Activated CD4-positive, alpha-beta T cell treated with anti-CD3 and anti-CD28 coated beads, Interleukin-2, amount 10 ng/mL, durations not matched to agents 24 days and 14 days (primary cell): Measurements from ENCODE around the gene ZCWPW1. TPM values are rescaled to one million over a fixed set of nuclear protein-coding genes. Genes with fewer than 3 reads are reported as not detected.
"Not testable (repeated sequence)": the region's sequence is repeated elsewhere in the genome, so short reads cannot be mapped to it uniquely, and the experiment has no call there.

Experiments
- DNase-seq: peaks from one replicate; pipeline ENCODE4 v3.0.0; 2022
- H3K27ac Mint-ChIP-seq: one replicate; pipeline ENCODE4 v1.8.0; 2022; ENCODE audit warnings: mild to moderate bottlenecking, mixed read lengths
- H3K27me3 Mint-ChIP-seq: one replicate; pipeline ENCODE4 v1.8.0; 2022; ENCODE audit warnings: mixed read lengths
- H3K36me3 Mint-ChIP-seq: one replicate; pipeline ENCODE4 v1.8.0; 2022; ENCODE audit warnings: low read depth, mild to moderate bottlenecking, mixed read lengths
- H3K4me1 Mint-ChIP-seq: one replicate; pipeline ENCODE4 v1.8.0; 2021; ENCODE audit warnings: mixed read lengths
- H3K4me3 Mint-ChIP-seq: one replicate; pipeline ENCODE4 v1.8.0; 2022; ENCODE audit warnings: mild to moderate bottlenecking, moderate library complexity, mixed read lengths
- H3K9me3 Mint-ChIP-seq: one replicate; pipeline ENCODE4 v1.8.0; 2021; ENCODE audit warnings: mixed read lengths
- intact Hi-C: fragments of 100-400 bp; cut with micrococcal nuclease; formaldehyde crosslinking; loops from one replicate; pipeline ENCODE4 v1.15.1; 2023
- total RNA-seq: library from RNA; stranded (reverse); gene quantifications from 2 replicates; pipeline ENCODE4 v1.2.3, GENCODE V29; 2022

Gene ZCWPW1
- total RNA-seq, 1 donor from 2014 or later, result 2.6 TPM

DNA sequence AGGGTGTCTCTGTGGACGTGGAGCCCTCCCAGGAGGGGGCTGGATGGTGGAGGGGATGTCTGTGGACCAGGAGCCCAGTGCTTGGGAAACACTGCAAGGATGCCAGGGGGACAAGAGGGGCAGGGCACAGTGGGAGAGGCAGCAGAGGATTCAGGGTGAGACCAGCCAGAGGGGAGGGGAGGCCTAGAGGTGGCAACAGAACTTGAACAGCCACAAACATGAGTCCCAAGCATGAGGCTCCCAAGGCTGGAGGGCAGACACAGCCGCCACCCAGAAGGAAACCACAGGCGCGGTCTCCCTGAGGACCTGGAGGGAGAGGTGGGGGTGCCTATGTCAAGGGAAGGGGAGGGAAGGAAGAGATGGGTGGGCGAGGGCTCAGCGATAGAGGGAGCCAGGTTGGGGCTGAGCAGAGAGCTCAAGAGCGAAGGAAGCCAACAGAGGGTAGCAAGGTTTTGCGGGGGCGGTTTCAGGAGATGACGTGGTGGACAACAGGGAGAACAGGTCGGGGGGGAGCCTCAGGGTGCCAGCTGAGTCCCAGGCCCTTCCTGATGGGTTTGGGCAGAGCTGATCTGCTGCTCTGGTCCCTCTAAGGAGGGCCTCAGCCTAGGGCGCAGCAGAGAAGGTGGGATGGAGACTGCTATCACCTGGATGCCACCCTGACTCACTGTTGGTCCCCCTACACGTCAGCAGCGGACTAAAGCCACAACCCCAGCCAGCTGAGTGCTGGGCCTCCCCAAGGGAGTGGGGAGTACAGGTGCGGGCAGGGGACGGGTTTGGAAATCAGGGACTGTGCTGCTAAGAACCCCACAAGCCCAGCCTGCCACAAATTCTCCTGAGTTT, 61.9 kb downstream of the ZCWPW1 start:
- intact Hi-C loops, result no loop called here
- peaks cover 54% of the 10 kb centered on the region for H3K36me3 Mint-ChIP-seq
- no peak overlapping the region for H3K4me3 Mint-ChIP-seq
- no peaks in the 10 kb centered on the region for H3K27me3 Mint-ChIP-seq
- H3K27ac Mint-ChIP-seq, result peak overlapping the region; percentile 85
- peaks cover 4% of the 10 kb centered on the region for H3K9me3 Mint-ChIP-seq
- H3K4me1 Mint-ChIP-seq, result peaks cover 29% of the 10 kb centered on the region
- no peak for DNase-seq

- H3K27ac Mint-ChIP-seq, result peak overlapping the region; percentile 85
- H3K36me3 Mint-ChIP-seq, result peaks cover 59% of the 10 kb centered on the region
- H3K4me3 Mint-ChIP-seq, H3K27me3 Mint-ChIP-seq, DNase-seq, H3K9me3 Mint-ChIP-seq, intact Hi-C loops: not testable (repeated sequence)
- H3K4me1 Mint-ChIP-seq, result peaks cover 25% of the 10 kb centered on the region
Observed at GRCh38 chr7:100365998-100366367, 62.5 kb downstream of the ZCWPW1 start.

- intact Hi-C loops, result loop anchor here (5.0 kb wide), 1 partner anchor 33 kb away; no protein-coding TSS in a partner anchor
- H3K9me3 Mint-ChIP-seq, result peaks cover 4% of the 10 kb centered on the region
- DNase-seq, result no peak
- H3K4me1 Mint-ChIP-seq, result peaks cover 25% of the 10 kb centered on the region
- peaks cover 69% of the 10 kb centered on the region for H3K36me3 Mint-ChIP-seq
- H3K27me3 Mint-ChIP-seq, result no peaks in the 10 kb centered on the region
- H3K4me3 Mint-ChIP-seq, result no peak overlapping the region
- H3K27ac Mint-ChIP-seq, result peak overlapping the region; percentile 4
Observed at GRCh38 chr7:100364480-100364879, 64.0 kb downstream of the ZCWPW1 start.

DNA sequence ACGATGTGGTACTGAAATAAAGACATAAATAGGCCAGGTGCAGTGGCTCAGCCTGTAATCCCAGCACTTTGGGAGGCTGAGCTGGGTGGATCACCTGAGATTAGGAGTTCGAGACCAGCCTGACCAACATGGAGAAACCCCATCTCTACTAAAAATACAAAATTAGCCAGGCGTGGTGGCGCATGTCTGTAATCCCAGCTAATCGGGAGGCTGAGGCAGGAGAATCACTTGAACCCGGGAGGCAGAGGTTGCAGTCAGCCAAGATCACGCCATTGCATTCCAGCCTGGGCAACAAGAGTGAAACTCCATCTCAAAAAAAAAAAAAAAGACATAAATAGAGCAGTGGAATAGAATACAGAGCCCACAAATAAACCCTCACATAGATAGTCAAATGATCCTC, 64.7 kb downstream of the ZCWPW1 start:
- H3K4me3 Mint-ChIP-seq, H3K27me3 Mint-ChIP-seq, DNase-seq, H3K9me3 Mint-ChIP-seq, H3K27ac Mint-ChIP-seq: not testable (repeated sequence)
- H3K4me1 Mint-ChIP-seq, result peaks cover 25% of the 10 kb centered on the region
- peaks cover 76% of the 10 kb centered on the region for H3K36me3 Mint-ChIP-seq
- intact Hi-C loops, result loop anchor here (5.0 kb wide), 1 partner anchor 34 kb away; no protein-coding TSS in a partner anchor

DNA sequence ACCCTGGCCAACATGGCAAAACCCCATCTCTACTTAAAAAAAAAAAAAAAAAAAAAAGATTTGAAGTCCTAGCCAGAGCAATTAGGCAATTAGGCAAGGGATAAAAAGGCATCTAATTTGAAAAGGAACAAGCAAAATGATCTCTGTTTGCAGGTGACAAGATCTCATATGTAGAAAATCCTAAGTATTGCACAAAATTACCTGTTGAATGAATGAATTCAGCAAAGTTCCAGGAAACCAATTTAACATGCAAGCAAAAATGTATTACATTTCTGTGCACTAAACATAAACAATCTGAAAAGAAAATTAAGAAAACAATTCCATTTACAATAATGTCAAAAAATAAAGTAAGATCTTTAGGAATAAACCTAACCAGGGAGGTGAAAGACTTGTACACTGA, 65.4 kb downstream of the ZCWPW1 start:
- peaks cover 4% of the 10 kb centered on the region for H3K9me3 Mint-ChIP-seq
- no peak for DNase-seq
- intact Hi-C loops, result loop anchor here (5.0 kb wide), 1 partner anchor 34 kb away; no protein-coding TSS in a partner anchor
- peaks cover 80% of the 10 kb centered on the region for H3K36me3 Mint-ChIP-seq
- H3K4me3 Mint-ChIP-seq, result no peak overlapping the region
- peaks cover 25% of the 10 kb centered on the region for H3K4me1 Mint-ChIP-seq
- H3K27me3 Mint-ChIP-seq, result no peaks in the 10 kb centered on the region
- no peak overlapping the region for H3K27ac Mint-ChIP-seq

DNA sequence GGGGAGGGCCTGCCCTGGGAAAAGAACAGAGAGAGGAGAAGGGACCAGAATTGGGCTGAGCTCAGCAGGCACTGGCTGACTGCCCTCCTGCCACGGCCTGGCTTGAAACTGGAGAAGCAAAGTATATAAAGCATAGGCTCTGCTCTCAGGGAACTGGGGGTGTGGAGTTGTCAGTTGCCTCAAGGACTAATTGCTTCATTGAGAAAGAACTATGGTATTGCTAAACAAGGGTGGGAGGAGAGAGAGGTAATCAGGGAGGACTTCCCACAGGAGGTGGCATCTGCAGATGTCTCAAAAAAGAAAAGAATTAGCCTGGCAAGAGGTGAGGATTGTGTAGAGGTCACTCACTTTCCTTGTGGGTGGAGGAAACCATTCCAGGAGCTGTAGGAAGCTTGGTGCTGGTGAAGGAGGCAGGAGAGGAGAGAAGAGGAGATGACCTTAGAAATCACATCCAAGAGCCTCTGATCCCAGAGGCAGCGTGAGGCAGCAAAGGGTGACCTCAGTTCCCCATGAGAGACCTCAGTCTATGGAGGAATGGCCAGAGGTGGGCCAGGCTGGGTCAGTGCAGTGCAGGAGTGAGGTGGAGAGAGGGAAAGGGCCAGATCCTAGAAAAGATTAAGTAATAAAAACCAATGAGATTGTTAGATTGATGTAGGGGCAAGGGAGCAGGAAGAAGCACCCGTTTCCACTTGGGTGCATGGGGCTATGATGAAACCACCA, 68.2 kb downstream of the ZCWPW1 start:
- no peak overlapping the region for H3K4me3 Mint-ChIP-seq
- H3K27ac Mint-ChIP-seq, result no peak overlapping the region
- H3K9me3 Mint-ChIP-seq, result peaks cover 4% of the 10 kb centered on the region
- H3K36me3 Mint-ChIP-seq, result peaks cover 72% of the 10 kb centered on the region
- no peak for DNase-seq
- peaks cover 11% of the 10 kb centered on the region for H3K4me1 Mint-ChIP-seq
- no peaks in the 10 kb centered on the region for H3K27me3 Mint-ChIP-seq
- intact Hi-C loops, result loop anchor here (5.0 kb wide), 1 partner anchor 37 kb away; no protein-coding TSS in a partner anchor

GRCh38 chr7:100358857-100359212, 69.7 kb downstream of the ZCWPW1 start:
- H3K4me1 Mint-ChIP-seq, result peaks cover 4% of the 10 kb centered on the region
- H3K27me3 Mint-ChIP-seq, result no peaks in the 10 kb centered on the region
- no peak for DNase-seq
- intact Hi-C loops, result no loop called here
- peaks cover 4% of the 10 kb centered on the region for H3K9me3 Mint-ChIP-seq
- H3K4me3 Mint-ChIP-seq, result no peak overlapping the region
- H3K36me3 Mint-ChIP-seq, result peaks cover 65% of the 10 kb centered on the region
- peak overlapping the region; percentile 11 for H3K27ac Mint-ChIP-seq

DNA sequence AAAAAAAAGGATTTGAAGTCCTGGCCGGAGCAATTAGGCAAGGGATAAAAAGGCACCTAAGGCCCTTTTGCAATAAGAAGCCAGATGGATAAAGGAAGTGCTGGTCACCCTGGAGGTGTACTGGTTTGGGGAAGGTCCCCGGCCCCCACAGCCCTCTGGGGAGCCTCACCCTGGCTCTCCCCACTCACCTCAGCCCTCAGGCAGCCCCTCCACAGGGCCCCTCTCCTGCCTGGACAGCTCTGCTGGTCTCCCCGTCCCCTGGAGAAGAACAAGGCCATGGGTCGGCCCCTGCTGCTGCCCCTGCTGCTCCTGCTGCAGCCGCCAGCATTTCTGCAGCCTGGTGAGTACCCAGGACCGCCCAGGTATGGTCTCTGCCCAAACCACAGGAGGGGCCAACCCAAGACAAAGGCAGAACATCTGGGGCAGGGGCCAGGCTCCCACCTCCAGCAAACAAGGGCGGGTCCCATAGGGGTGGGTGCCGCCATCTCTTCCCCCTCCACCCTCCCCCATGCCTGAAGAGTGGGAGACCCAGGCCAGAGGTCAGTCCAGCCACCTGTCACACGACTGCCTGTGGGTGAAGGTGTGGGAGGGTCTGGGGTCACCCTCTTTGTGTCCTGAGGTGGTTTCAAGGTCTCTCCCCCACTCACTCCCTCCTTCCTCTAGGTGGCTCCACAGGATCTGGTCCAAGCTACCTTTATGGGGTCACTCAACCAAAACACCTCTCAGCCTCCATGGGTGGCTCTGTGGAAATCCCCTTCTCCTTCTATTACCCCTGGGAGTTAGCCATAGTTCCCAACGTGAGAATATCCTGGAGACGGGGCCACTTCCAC, 70.3 kb downstream of the ZCWPW1 start, which contains the start of gene PILRB:
TSS of gene PILRB (plus strand) at position 91 of the 830 bp plus-strand sequence. CDS start at position 277, 186 bp downstream.
- no peak for DNase-seq
- peaks cover 59% of the 10 kb centered on the region for H3K36me3 Mint-ChIP-seq
- intact Hi-C loops, result no loop called here
- H3K4me3 Mint-ChIP-seq, result no peak within 1 kb of the TSS
- H3K27ac Mint-ChIP-seq, result peak within 1 kb of the TSS; percentile 11
- no peaks in the 10 kb centered on the region for H3K27me3 Mint-ChIP-seq
- peaks cover 10% of the 10 kb centered on the region for H3K4me1 Mint-ChIP-seq
- peaks cover 2% of the 10 kb centered on the region for H3K9me3 Mint-ChIP-seq

DNA sequence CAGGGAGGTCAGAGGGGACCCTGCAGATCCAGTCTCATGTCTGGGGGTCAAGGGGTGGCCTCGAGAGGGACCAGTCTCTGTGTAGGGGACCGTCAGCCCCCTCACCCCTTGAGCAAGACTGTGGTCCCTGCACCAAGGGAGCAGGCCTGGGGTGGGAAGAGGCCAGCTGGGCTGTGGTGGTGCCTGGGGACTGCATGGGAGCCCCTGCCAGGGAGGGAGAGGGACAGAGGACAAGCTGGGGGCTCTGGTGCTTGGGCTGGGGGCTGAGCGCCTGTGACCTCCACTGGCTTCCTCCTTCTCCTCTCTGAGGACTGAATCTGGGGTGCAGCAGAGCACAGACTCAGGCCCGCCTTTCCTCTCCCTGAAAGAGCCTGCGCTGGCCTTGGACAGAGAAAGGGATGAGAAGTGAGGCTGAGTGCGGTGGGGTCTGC, 71.4 kb downstream of the ZCWPW1 start:
- Mint-ChIP-seq H3K4me1 (peaks cover 10% of the 10 kb centered on the region), H3K27ac (no peak overlapping the region), H3K36me3 (peaks cover 49% of the 10 kb centered on the region), H3K4me3 (no peak overlapping the region), H3K9me3 (no peaks in the 10 kb centered on the region), H3K27me3 (no peaks in the 10 kb centered on the region)
- DNase-seq, result no peak
- intact Hi-C loops, result no loop called here

DNA sequence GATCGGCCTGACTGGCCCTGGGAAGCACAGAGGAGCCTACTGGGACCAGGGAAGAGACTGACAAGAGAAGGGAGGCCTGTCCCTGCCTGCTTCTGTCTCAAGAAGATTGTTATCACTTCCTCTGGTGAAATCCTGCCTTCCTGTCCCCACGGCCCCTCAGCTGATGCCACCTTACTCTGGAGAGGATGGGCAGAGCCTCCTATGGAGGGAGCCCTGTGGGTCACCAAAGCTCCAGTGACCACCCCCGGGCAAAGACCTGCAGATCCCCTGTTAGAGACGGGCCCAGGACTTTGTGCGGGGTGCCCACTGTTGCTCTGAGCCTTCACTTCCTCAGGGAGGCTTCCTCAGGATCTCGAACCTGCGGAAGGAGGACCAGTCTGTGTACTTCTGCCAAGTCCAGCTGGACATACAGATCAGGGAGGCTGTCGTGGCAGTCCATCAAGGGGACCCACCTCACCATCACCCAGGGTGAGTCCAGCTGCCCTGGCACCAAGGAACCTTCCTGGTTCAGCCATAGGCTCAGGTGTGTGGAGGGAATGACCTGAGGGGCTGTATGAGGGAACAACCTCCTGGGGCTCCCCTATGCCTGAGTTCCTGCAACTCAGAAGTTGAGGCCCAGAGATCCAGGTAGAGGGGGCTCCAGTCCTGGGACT, 72.0 kb downstream of the ZCWPW1 start:
- no peak for DNase-seq
- Mint-ChIP-seq H3K9me3 (no peaks in the 10 kb centered on the region), H3K27me3 (no peaks in the 10 kb centered on the region), H3K36me3 (peaks cover 45% of the 10 kb centered on the region), H3K27ac (no peak overlapping the region), H3K4me3 (no peak overlapping the region), H3K4me1 (peaks cover 12% of the 10 kb centered on the region)
- intact Hi-C loops, result no loop called here

DNA sequence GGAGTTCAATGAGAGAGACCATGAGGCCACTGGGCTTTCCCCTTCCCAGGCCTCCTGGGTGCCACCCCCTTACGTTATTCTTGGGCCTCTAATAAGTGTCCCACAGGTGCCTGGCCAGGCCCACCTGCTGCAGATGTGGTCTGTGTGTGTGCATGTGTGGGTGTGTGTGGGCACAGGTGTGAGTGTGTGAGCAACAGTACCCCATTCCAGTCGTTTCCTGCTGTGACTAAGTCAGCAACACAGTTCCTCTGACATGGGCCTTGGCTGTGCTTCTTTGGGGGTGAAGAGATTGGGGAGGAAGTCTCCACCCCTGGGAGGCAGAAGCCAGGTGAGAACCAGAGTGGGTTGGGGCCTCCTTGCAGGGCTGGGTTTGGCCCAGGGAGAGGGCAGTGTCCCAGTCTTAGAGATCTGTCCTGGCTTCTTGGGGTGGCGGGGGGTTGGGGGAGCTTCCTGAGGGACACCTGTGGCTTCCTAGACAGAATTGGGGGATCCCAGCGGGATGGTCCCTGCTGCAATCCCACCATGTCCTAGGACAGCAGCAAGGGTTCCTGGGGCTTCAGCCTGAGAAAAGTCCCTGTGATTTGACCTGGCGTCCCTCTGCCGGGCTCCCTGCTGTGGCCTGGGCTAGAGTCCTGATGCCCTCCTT, 74.7 kb downstream of the ZCWPW1 start:
- H3K4me3 Mint-ChIP-seq, result no peak overlapping the region
- H3K4me1 Mint-ChIP-seq, result peaks cover 23% of the 10 kb centered on the region
- intact Hi-C loops, result no loop called here
- H3K27me3 Mint-ChIP-seq, result no peaks in the 10 kb centered on the region
- no peaks in the 10 kb centered on the region for H3K9me3 Mint-ChIP-seq
- H3K36me3 Mint-ChIP-seq, result peaks cover 49% of the 10 kb centered on the region
- peak overlapping the region; percentile 81 for H3K27ac Mint-ChIP-seq
- no peak for DNase-seq

- intact Hi-C loops, result no loop called here
Observed at GRCh38 chr7:100352984-100353684, 75.4 kb downstream of the ZCWPW1 start.

More at GRCh38 chr7:100352984-100353684, 75.4 kb downstream of the ZCWPW1 start:
- no peaks in the 10 kb centered on the region for H3K27me3 Mint-ChIP-seq
- H3K4me3 Mint-ChIP-seq, result no peak overlapping the region
- DNase-seq, result no peak
- H3K27ac Mint-ChIP-seq, result peak overlapping the region; percentile 81
- H3K36me3 Mint-ChIP-seq, result peaks cover 48% of the 10 kb centered on the region
- H3K4me1 Mint-ChIP-seq, result peaks cover 23% of the 10 kb centered on the region
- H3K9me3 Mint-ChIP-seq, result no peaks in the 10 kb centered on the region
